DOHH2 (cell line): ENCODE measurements around the gene BRINP1.

Experiments
- H3F3A ChIP-seq: fragments of 200-600 bp; sonication (generic), shearing (Covaris generic); 2 replicates; pipeline ENCODE4 v1.6.0; 2016; ENCODE audit warnings: antibody characterized with exemption, mild to moderate bottlenecking; ENCODE audit not compliant: control insufficient read depth, insufficient read depth
- H3K27ac ChIP-seq: fragments of 200-600 bp; sonication (generic); 2 replicates; pipeline ENCODE4 v1.5.1; 2014; ENCODE audit warnings: low read depth, mild to moderate bottlenecking, low read length, moderate library complexity
- H3K27me3 ChIP-seq: fragments of 200-600 bp; sonication (generic); 2 replicates; pipeline ENCODE4 v1.6.1; 2014; ENCODE audit warnings: mild to moderate bottlenecking, low read length, mixed read lengths; ENCODE audit not compliant: control insufficient read depth
- H3K36me3 ChIP-seq: fragments of 200-600 bp; sonication (generic); 2 replicates; pipeline ENCODE4 v1.6.1; 2014; ENCODE audit warnings: mild to moderate bottlenecking, low read length, moderate library complexity, mixed read lengths; ENCODE audit not compliant: control insufficient read depth
- H3K4me1 ChIP-seq: fragments of 200-600 bp; sonication (generic); 2 replicates; pipeline ENCODE4 v1.6.1; 2014; ENCODE audit warnings: mild to moderate bottlenecking, low read length, mixed read lengths; ENCODE audit not compliant: control insufficient read depth
- H3K4me2 ChIP-seq: fragments of 200-600 bp; sonication (generic); 2 replicates; pipeline ENCODE4 v1.6.0; 2014; ENCODE audit warnings: mild to moderate bottlenecking, low read length, moderate library complexity
- H3K4me3 ChIP-seq: fragments of 200-600 bp; sonication (generic); 2 replicates; pipeline ENCODE4 v1.5.1; 2014; ENCODE audit warnings: mild to moderate bottlenecking, low read length, mixed read lengths
- H3K79me2 ChIP-seq: fragments of 200-600 bp; sonication (generic); 2 replicates; pipeline ENCODE4 v1.6.1; 2014; ENCODE audit warnings: mild to moderate bottlenecking, low read length, mixed read lengths; ENCODE audit not compliant: control insufficient read depth
- H3K9me2 ChIP-seq: fragments of 200-600 bp; sonication (generic); replicated peaks from 2 replicates; pipeline ENCODE4 v1.6.1; 2014; ENCODE audit warnings: mild to moderate bottlenecking, low read length, mixed read lengths; ENCODE audit not compliant: control insufficient read depth
- H3K9me3 ChIP-seq: fragments of 200-600 bp; sonication (generic); 2 replicates; pipeline ENCODE4 v1.6.1; 2014; ENCODE audit warnings: antibody characterized with exemption, low read length, mixed read lengths; ENCODE audit not compliant: control insufficient read depth, insufficient read depth
- H4K20me1 ChIP-seq: fragments of 200-600 bp; sonication (generic); 2 replicates; pipeline ENCODE4 v1.6.0; 2014; ENCODE audit warnings: low read depth, mild to moderate bottlenecking, antibody characterized with exemption, low read length, moderate library complexity; ENCODE audit not compliant: control insufficient read depth, insufficient read depth
- CTCF ChIP-seq: fragments of 200-600 bp; sonication (generic); IDR thresholded peaks from one replicate; pipeline ENCODE4 v1.5.1; 2014; ENCODE audit warnings: antibody characterized with exemption, mild to moderate bottlenecking, low read depth, low read length; ENCODE audit not compliant: poor library complexity, severe bottlenecking
- EZH2phosphoT487 ChIP-seq: fragments of 200-600 bp; sonication (generic); IDR thresholded peaks from 2 replicates; pipeline ENCODE4 v1.6.1; 2017; ENCODE audit warnings: borderline replicate concordance, mild to moderate bottlenecking, antibody characterized with exemption, low read length, moderate library complexity, mixed read lengths

The BRINP1 gene

GRCh38 chr9:119165131-119165530 lies 204.1 kb downstream of the BRINP1 start:
- H3K9me2 ChIP-seq = no peaks in the 10 kb centered on the region

GRCh38 chr9:119164716-119165115 lies 204.5 kb downstream of the BRINP1 start:
- Histone ChIP-seq H3K36me3 (no peaks in the 10 kb centered on the region), H3K9me3 (peaks cover 4% of the 10 kb centered on the region; the same call in 1 of the 2 replicates), H3F3A (no peaks in the 10 kb centered on the region), H3K4me1 (no peaks in the 10 kb centered on the region), H3K4me3 (no peak overlapping the region), H3K9me2 (no peaks in the 10 kb centered on the region), H3K27me3 (no peaks in the 10 kb centered on the region), H3K4me2 (no peak overlapping the region), H4K20me1 (no peaks in the 10 kb centered on the region), H3K27ac (no peak overlapping the region), H3K79me2 (no peaks in the 10 kb centered on the region)
- no peak for TF ChIP-seq EZH2phosphoT487
- no peak for TF ChIP-seq CTCF

More at GRCh38 chr9:119165131-119165530, 204.1 kb downstream of the BRINP1 start:
- no peaks in the 10 kb centered on the region for H3K36me3 ChIP-seq
- TF ChIP-seq EZH2phosphoT487 (no peak), CTCF (no peak)
- H3K27me3 ChIP-seq = no peaks in the 10 kb centered on the region
- no peaks in the 10 kb centered on the region for H4K20me1 ChIP-seq
- no peaks in the 10 kb centered on the region for H3K4me1 ChIP-seq
- no peak overlapping the region for H3K4me3 ChIP-seq
- peaks cover 4% of the 10 kb centered on the region; the same call in 1 of the 2 replicates for H3K9me3 ChIP-seq
- no peaks in the 10 kb centered on the region for H3K79me2 ChIP-seq
- H3K27ac ChIP-seq = no peak overlapping the region
- H3K4me2 ChIP-seq = no peak overlapping the region
- H3F3A ChIP-seq = no peaks in the 10 kb centered on the region

GRCh38 chr9:119160551-119160950 lies 208.7 kb downstream of the BRINP1 start:
- no peaks in the 10 kb centered on the region for H3K27me3 ChIP-seq
- no peak for TF ChIP-seq CTCF
- TF ChIP-seq EZH2phosphoT487 = no peak
- H3K4me3 ChIP-seq = no peak overlapping the region
- no peaks in the 10 kb centered on the region for H3K79me2 ChIP-seq
- no peaks in the 10 kb centered on the region for H3K9me2 ChIP-seq
- no peak overlapping the region for H3K4me2 ChIP-seq
- no peaks in the 10 kb centered on the region for H3K36me3 ChIP-seq
- no peak overlapping the region for H3K27ac ChIP-seq
- H4K20me1 ChIP-seq = no peaks in the 10 kb centered on the region
- H3K4me1 ChIP-seq = no peaks in the 10 kb centered on the region
- H3F3A ChIP-seq = no peaks in the 10 kb centered on the region
- no peaks in the 10 kb centered on the region for H3K9me3 ChIP-seq

- no peak for TF ChIP-seq EZH2phosphoT487
- TF ChIP-seq CTCF = no peak
- H3F3A ChIP-seq = no peaks in the 10 kb centered on the region
- H3K9me2 ChIP-seq = no peaks in the 10 kb centered on the region
- no peak overlapping the region for H3K4me2 ChIP-seq
- H3K79me2 ChIP-seq = no peaks in the 10 kb centered on the region
- no peak overlapping the region for H3K4me3 ChIP-seq
- no peaks in the 10 kb centered on the region for H3K9me3 ChIP-seq
- no peaks in the 10 kb centered on the region for H3K4me1 ChIP-seq
- H3K36me3 ChIP-seq = no peaks in the 10 kb centered on the region
- no peaks in the 10 kb centered on the region for H4K20me1 ChIP-seq
- no peak overlapping the region for H3K27ac ChIP-seq
- H3K27me3 ChIP-seq = no peaks in the 10 kb centered on the region
Observed at GRCh38 chr9:119159386-119159785, 209.8 kb downstream of the BRINP1 start.
